GM21390 (cell line): ENCODE data around the gene CDK19.
"Not testable (repeated sequence)": the region's sequence is repeated elsewhere in the genome, so short reads cannot be mapped to it uniquely, and the experiment has no call there.

Experiments
- ATAC-seq: cut with Tn5 transposase; IDR thresholded peaks from one replicate; pipeline ENCODE4 v1.9.1; 2021; ENCODE audit not compliant: unreplicated experiment

The CDK19 gene

GRCh38 chr6:110815411-110816409 lies at the start of gene CDK19:
Gene CDK19, minus strand, starts transcription at chr6:110815469. Its CDS starts 333 bp downstream, at chr6:110815136.
- peak; percentile 71 for ATAC-seq

GRCh38 chr6:110864824-110865223 lies 49.6 kb upstream of the CDK19 start:
- ATAC-seq = no peak

GRCh38 chr6:110859335-110859792 lies 44.1 kb upstream of the CDK19 start:
- no peak for ATAC-seq

GRCh38 chr6:110858562-110859214 lies 43.4 kb upstream of the CDK19 start:
- ATAC-seq = no peak

GRCh38 chr6:110858016-110858415 lies 42.7 kb upstream of the CDK19 start:
- no peak for ATAC-seq

- no peak for ATAC-seq
These were observed 41.0 kb upstream of the CDK19 start for GRCh38 chr6:110856296-110856695.

- no peak for ATAC-seq
These were observed 38.6 kb upstream of the CDK19 start for GRCh38 chr6:110853754-110854477.

GRCh38 chr6:110852773-110853172 lies 37.5 kb upstream of the CDK19 start:
- ATAC-seq = no peak

- no peak for ATAC-seq
These were observed 34.5 kb upstream of the CDK19 start for GRCh38 chr6:110849781-110850180.

- no peak for ATAC-seq
These were observed 26.0 kb upstream of the CDK19 start for GRCh38 chr6:110841266-110841665.

GRCh38 chr6:110835751-110836150 lies 20.5 kb upstream of the CDK19 start:
- not testable (repeated sequence) for ATAC-seq

- ATAC-seq = no peak
These were observed 18.6 kb upstream of the CDK19 start for GRCh38 chr6:110833831-110834230.

- no peak for ATAC-seq
These were observed 16.1 kb upstream of the CDK19 start for GRCh38 chr6:110831405-110831804.

- no peak for ATAC-seq
These were observed 13.1 kb upstream of the CDK19 start for GRCh38 chr6:110828396-110828795.

GRCh38 chr6:110826236-110827129 lies 11.2 kb upstream of the CDK19 start:
- no peak for ATAC-seq

- no peak for ATAC-seq
These were observed 7.9 kb upstream of the CDK19 start for GRCh38 chr6:110823146-110823545.

- ATAC-seq = no peak
These were observed 7.0 kb upstream of the CDK19 start for GRCh38 chr6:110822249-110822648.

GRCh38 chr6:110816677-110817076 lies 1.4 kb upstream of the CDK19 start:
- ATAC-seq = no peak

- no peak for ATAC-seq
These were observed 256 bp downstream of the CDK19 start for GRCh38 chr6:110815015-110815410.
